GM12878 (cell line): ENCODE measurements around the gene TMEM91. TPM values are rescaled to one million over a fixed set of nuclear protein-coding genes. Genes with fewer than 3 reads are reported as not detected.

Experiments used
- ATAC-seq: fragments of 200-7000 bp; cut with Tn5 transposase; 3 replicates; pipeline ENCODE4 v1.9.1; 2020; ENCODE audit warnings: mild to moderate bottlenecking, moderate library complexity
- BruUV-seq: library from RNA; stranded (reverse); fragments of 400-500 nt; replicated peaks from 2 replicates; lab custom pipeline; 2021; lab: Mats Ljungman, UMichigan
- CTCF ChIA-PET: fragments of 300-600 bp; sonication (Branson Sonifier 250); formaldehyde crosslinking; extraction: SDS; loops from one replicate; lab custom pipeline; 2021; ENCODE audit warnings: inconsistent platforms; lab: Yijun Ruan, JAX
- POLR2A ChIA-PET: fragments of 350-600 bp; formaldehyde crosslinking; extraction: SDS; loops from one replicate; lab custom pipeline; 2021; ENCODE audit warnings: inconsistent platforms; lab: Charles Lee
- RAD21 ChIA-PET: fragments of 300-600 bp; sonication (Branson Sonifier 250); formaldehyde crosslinking; loops from one replicate; lab custom pipeline; 2023; ENCODE audit warnings: antibody characterized with exemption; ENCODE audit not compliant: unreplicated experiment; lab: Charles Lee
- SMC1A ChIA-PET: fragments of 300-600 bp; sonication (Branson Sonifier 250); formaldehyde crosslinking; loops from one replicate; lab custom pipeline; 2023; ENCODE audit not compliant: unreplicated experiment, uncharacterized antibody; lab: Charles Lee
- DNase-seq: peaks from one replicate; pipeline ENCODE4 v3.0.0-alpha.2; 2011; ENCODE audit warnings: low read depth, low spot score
- FAIRE-seq: peaks from 3 replicates; lab custom pipeline; 2011; peaks lifted over from hg19 to GRCh38; lab: Jason Lieb, UNC
- H2AFZ ChIP-seq: 2 replicates; pipeline ENCODE4 v1.6.0; 2011; ENCODE audit warnings: low read depth, low read length, control low read depth; ENCODE audit not compliant: control insufficient read depth
- H3K27ac ChIP-seq: 2 replicates; pipeline ENCODE4 v1.5.1; 2011; ENCODE audit warnings: control low read depth; ENCODE audit not compliant: control insufficient read depth, insufficient read depth
- H3K27me3 ChIP-seq, 2 experiments: replicated peaks in 1 of 2; 2 replicates each; pipeline versions ENCODE4 v1.6.0 to v1.6.1; 2011; ENCODE audit warnings: low read length in 1 of 2; ENCODE audit not compliant: control insufficient read depth in 2 of 2, insufficient read depth in 2 of 2
- H3K36me3 ChIP-seq, 2 experiments: 2 replicates each; pipeline ENCODE4 v1.5.1; 2011; ENCODE audit warnings: low read length in 1 of 2; ENCODE audit not compliant: control insufficient read depth in 2 of 2, insufficient read depth in 2 of 2
- H3K4me1 ChIP-seq: 2 replicates; pipeline ENCODE4 v1.6.1; 2011; ENCODE audit warnings: mild to moderate bottlenecking, low read length, moderate library complexity, mixed read lengths; ENCODE audit not compliant: control insufficient read depth, insufficient read depth
- H3K4me2 ChIP-seq: 2 replicates; pipeline ENCODE4 v1.6.0; 2011; ENCODE audit warnings: control low read depth; ENCODE audit not compliant: control insufficient read depth, insufficient read depth
- H3K4me3 ChIP-seq: fragments of 200-600 bp; sonication (generic); 2 replicates; pipeline ENCODE4 v1.5.1; 2016
- H3K79me2 ChIP-seq: 2 replicates; pipeline ENCODE4 v1.6.0; 2011; ENCODE audit warnings: low read length; ENCODE audit not compliant: control insufficient read depth, insufficient read depth
- H3K9ac ChIP-seq: 2 replicates; pipeline ENCODE4 v1.8.0; 2011; ENCODE audit warnings: low read length, control low read depth, mixed read lengths; ENCODE audit not compliant: control insufficient read depth, insufficient read depth
- H3K9me3 ChIP-seq: replicated peaks from 3 replicates; pipeline ENCODE4 v1.5.1; 2011; ENCODE audit warnings: mild to moderate bottlenecking, low read length; ENCODE audit not compliant: control insufficient read depth, insufficient read depth
- H4K20me1 ChIP-seq: 2 replicates; pipeline ENCODE4 v1.6.0; 2011; ENCODE audit not compliant: control insufficient read depth, insufficient read depth
- BCL3 ChIP-seq: IDR thresholded peaks from 2 replicates; pipeline ENCODE4 v1.6.1; 2011; ENCODE audit warnings: borderline replicate concordance, low read depth, mild to moderate bottlenecking, moderate library complexity, low read length; ENCODE audit not compliant: insufficient read depth, poor library complexity, severe bottlenecking
- ELK1 ChIP-seq: IDR thresholded peaks from 2 replicates; pipeline ENCODE4 v1.6.1; 2012; ENCODE audit warnings: low read depth, low read length, improper control_type of control experiment
- EP300 ChIP-seq, 2 experiments: fragments of 150-350 bp in 1 of 2; IDR thresholded peaks; 2 replicates each; pipeline ENCODE4 v1.6.1; 2011 to 2012; ENCODE audit warnings: low read depth in 2 of 2, low read length in 2 of 2, borderline replicate concordance in 1 of 2, improper control_type of control experiment in 1 of 2, inconsistent platforms in 1 of 2; ENCODE audit not compliant: control insufficient read depth in 1 of 2
- KDM1A ChIP-seq: fragments of 200-600 bp; sonication (generic); IDR thresholded peaks from 2 replicates; pipeline ENCODE4 v1.6.1; 2016; ENCODE audit warnings: borderline replicate concordance
- MTA2 ChIP-seq: fragments of 450-650 bp; IDR thresholded peaks from 2 replicates; pipeline ENCODE4 v1.6.1; 2016; ENCODE audit warnings: low read depth, mild to moderate bottlenecking, moderate library complexity
- NR2C2 ChIP-seq: IDR thresholded peaks from 2 replicates; pipeline ENCODE4 v1.6.1; 2011; ENCODE audit warnings: borderline replicate concordance, low read depth; ENCODE audit not compliant: control insufficient read depth, insufficient read length
- REST ChIP-seq: IDR thresholded peaks from 2 replicates; pipeline ENCODE4 v1.6.1; 2012; ENCODE audit warnings: mild to moderate bottlenecking, low read depth, low read length
- USF1 ChIP-seq: IDR thresholded peaks from 2 replicates; pipeline ENCODE4 v1.6.1; 2011; ENCODE audit warnings: borderline replicate concordance, low read depth, mild to moderate bottlenecking, moderate library complexity, mixed read lengths, low read length; ENCODE audit not compliant: insufficient read depth; ENCODE audit errors: extremely low read length
- WGBS: methylation state at CpG from one replicate; pipeline ENCODE4 v1.1.6; 2016; ENCODE audit warnings: low lambda C conversion rate; ENCODE audit not compliant: insufficient replicate concordance, insufficient coverage; ENCODE audit errors: missing lambda C conversion rate; 5-methylcytosine and 5-hydroxymethylcytosine counted together
- in situ Hi-C: fragments of 300-500 bp; cut with MboI; formaldehyde crosslinking; loops from 9 replicates; pipeline ENCODE4 v1.14.3; 2018; ENCODE audit warnings: mixed read lengths
- intact Hi-C: fragments of 100-400 bp; cut with micrococcal nuclease; formaldehyde crosslinking; loops from one replicate; pipeline ENCODE4 v1.14.2; 2022; ENCODE audit not compliant: unreplicated experiment
- polyA plus RNA-seq, 11 experiments: library from polyadenylated mRNA; depleted of rRNA in 4 of 11; unstranded in 6 of 11; stranded (reverse) in 5 of 11; fragments of >200 nt; fragmentation: Nextera tagmentation in 4 of 11; fragmentation: Illumina TruSeq in 1 of 11; extraction: Ambion mirVana in 4 of 11; extraction: Trizol in 1 of 11; gene quantifications; 1 replicate in 1 of 11; 2 replicates in 10 of 11; pipeline versions ENCODE4 v1.2.1 to v1.2.3, GENCODE V29; 2011 to 2016; ENCODE audit warnings: inconsistent platforms in 2 of 11, missing spikeins in 2 of 11, low read depth in 1 of 11
- total RNA-seq, 4 experiments: library from RNA; depleted of rRNA in 3 of 4; stranded (reverse); fragments of >200 nt in 3 of 4; fragmentation: Illumina TruSeq in 1 of 4; extraction: Trizol in 1 of 4; gene quantifications; 2 replicates each; pipeline versions ENCODE4 v1.2.1 to v1.2.3, GENCODE V29; 2013 to 2021

Gene TMEM91
- total and polyA plus RNA-seq, 10 of the 15 experiments (the other 5 are each of a cell fraction or from before 2014, with no cell fraction given): 1.5 to 5.5 (median 2.7) TPM

GRCh38 chr19:41351339-41352245 is 24.7 kb upstream of the TMEM91 start:
- peaks cover 57% of the 10 kb centered on the region for H3K79me2 ChIP-seq
- SMC1A ChIA-PET: interaction anchor here (0.7 to 3.1 kb wide), 10 partner anchors 9 to 88 kb away, joined by 3 to 14 read pairs (median 4); partner anchors contain the start of genes B9D2, CCDC97 and HNRNPUL1
- in situ Hi-C loops (no loop called here), intact Hi-C loops (loop anchor here (1.0 to 5.0 kb wide), 6 partner anchors 25 to 186 kb away; partner anchors contain the start of genes BCKDHA, CCDC97 and EXOSC5)
- H3K27ac ChIP-seq: peak overlapping the region; percentile 84
- H3K4me3 ChIP-seq: peak overlapping the region; percentile 89
- 0 out of 2 replicates have a peak, but pooled peaks cover 2% of the 10 kb centered on the region for H4K20me1 ChIP-seq
- H3K9me3 ChIP-seq: no peaks in the 10 kb centered on the region
- RAD21 ChIA-PET: interaction anchor here (0.7 to 3.4 kb wide), 15 partner anchors 13 to 147 kb away, joined by 3 to 41 read pairs (median 5); partner anchors contain the start of genes B9D2, DMAC2 and HNRNPUL1
- POLR2A ChIA-PET: interaction anchor here (0.6 to 3.2 kb wide), 20 partner anchors 10 to 774 kb away, joined by 3 to 46 read pairs (median 4); partner anchors contain the start of genes B9D2 and DMAC2
- H3K4me2 ChIP-seq: peak overlapping the region; percentile 78
- no peaks in the 10 kb centered on the region for H3K27me3 ChIP-seq
- peaks cover 16% of the 10 kb centered on the region for H3K4me1 ChIP-seq
- WGBS: under 1% methylated on average over 46 of the region's 58 CpGs
- FAIRE-seq (peak; percentile 52), ATAC-seq (peak; percentile 76), DNase-seq (no peak)
- CTCF ChIA-PET: interaction anchor here (0.7 to 6.4 kb wide), 14 partner anchors 13 to 574 kb away, joined by 3 to 91 read pairs (median 4); partner anchors contain the start of genes B9D2, CCDC97, HNRNPUL1 and RAB4B
- BruUV-seq: TSS peak; percentile 70
- H2AFZ ChIP-seq: no peak overlapping the region
- H3K9ac ChIP-seq: peak overlapping the region; percentile 87
- peaks cover 3 to 4% of the 10 kb centered on the region in 2 experiments; a peak in 3 of 4 replicates for H3K36me3 ChIP-seq
- TF ChIP-seq NR2C2 (no peak), MTA2 (peak; percentile 36; the same call in 1 of the 2 replicates), EP300 (IDR thresholded peaks at IDR 0.05; ENCODE audit: borderline replicate concordance in 1 of 2, control insufficient read depth in 1 of 2, low read depth in 2 of 2, low read length in 2 of 2) (no peak), ELK1 (0 out of 2 replicates have a peak, but pooled peaks have one; percentile 31), USF1 (peak; percentile 80), REST (no peak), KDM1A (no peak), BCL3 (peak; percentile 23)
